GM21717 (cell line): ENCODE results near the gene NKAIN1.

Experiments
- ATAC-seq: cut with Tn5 transposase; IDR thresholded peaks from one replicate; pipeline ENCODE4 v1.9.1; 2021; ENCODE audit warnings: mild to moderate bottlenecking, moderate library complexity; ENCODE audit not compliant: unreplicated experiment

Gene NKAIN1

DNA sequence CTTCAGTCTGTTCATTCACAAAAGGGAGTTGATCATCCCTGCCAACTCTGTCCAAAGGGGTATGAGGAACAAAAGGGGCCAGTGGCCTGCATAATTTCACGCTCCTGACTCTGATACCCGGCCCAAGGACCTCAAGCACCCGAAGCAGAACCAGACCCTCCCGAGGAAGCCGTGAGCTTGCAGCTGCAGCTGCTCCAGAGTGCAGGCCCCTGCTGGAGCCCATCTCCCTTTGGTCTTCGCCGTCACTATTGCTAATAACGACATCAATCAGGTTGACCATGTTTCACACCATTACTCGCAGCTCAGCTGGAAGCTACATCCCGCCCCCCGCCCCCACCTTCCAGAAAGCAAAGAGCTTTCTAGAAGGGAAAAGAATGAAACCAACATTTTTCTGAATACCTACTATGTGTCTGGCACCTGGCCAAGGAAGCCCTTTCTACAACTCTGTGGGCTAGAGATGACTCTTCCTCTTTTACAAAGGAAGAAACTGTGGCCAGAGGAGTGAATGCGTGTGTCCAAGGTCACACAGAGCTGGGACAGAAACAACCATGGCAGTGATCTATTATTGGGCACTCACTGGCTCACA is 5.5 kb downstream of the NKAIN1 start:
- no peak for ATAC-seq

DNA sequence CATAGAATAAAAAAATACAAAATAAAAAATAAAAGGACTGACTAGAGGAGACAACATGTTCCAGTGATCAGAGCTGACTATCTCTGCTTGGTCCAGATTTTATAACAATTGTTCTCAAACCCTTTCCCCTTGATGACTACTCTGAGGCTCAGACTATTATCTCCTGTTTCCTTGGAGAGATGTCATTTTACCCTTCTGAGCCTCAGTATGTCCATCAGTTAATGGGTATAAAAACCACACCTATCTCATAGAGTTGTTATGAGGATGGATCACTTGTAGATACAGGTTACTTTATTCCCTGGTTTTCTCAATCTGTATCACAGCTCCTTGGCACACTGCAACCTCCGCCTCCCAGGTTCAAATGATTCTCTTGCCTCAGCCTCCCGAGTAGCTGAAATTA is 7.0 kb downstream of the NKAIN1 start:
- ATAC-seq, result no peak

DNA sequence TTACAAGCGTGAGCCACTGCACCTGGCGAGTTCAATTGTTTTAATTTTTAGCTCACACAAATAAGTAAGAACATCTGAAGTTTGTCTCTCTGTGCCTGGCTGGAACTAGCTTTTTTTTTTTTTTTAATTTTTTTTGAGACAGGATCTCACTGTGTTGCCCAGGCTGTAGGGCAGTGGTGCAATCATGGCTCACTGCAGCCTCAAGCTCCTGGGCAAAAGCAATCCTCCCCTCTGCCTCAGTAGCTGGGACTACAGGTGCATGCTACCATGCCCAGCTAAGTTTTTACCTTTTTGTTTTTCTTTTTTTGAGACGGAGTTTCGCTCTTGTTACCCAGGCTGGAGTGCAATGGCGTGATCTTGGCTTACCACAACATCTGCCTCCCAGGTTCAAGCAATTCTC is 7.9 kb downstream of the NKAIN1 start:
- no peak for ATAC-seq

DNA sequence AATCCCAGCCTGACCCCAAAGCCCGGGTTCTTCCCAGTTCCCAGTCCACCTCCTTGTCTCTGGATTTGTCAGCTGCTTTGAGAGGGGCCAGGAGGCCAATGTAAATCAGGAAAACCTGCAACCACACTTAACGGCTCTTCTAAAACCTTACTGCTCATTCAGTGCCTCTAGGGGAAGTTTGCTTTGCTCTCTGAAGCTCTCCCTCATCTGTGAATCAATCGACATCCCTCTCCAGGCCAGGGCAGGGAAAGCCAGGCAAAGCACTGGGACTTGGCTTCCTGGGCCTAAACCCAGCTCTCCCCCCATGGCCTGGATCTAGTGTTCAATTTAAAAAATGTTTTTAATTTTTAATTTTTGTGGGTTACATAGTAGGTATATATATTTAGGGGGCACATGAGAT is 9.3 kb downstream of the NKAIN1 start:
- no peak for ATAC-seq

DNA sequence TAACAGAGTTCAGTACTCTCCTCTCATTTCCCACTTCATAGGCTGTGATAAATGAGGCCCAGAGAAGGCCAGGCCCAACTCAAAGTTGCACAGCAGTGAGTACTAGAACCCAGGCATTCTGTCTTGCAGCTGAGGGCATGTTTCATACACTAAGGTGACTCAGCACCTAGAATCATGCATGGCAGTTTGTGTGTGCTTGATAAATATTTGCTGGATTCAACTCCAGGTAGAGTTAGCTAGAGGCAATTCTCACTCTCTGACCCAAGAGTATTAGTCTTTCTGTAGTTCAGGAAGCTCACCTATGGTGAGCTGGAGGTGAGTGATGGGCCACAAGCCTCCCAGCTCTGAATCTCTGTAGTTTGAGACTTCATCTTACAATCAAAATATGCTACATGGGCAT is 10.7 kb downstream of the NKAIN1 start:
- no peak for ATAC-seq

DNA sequence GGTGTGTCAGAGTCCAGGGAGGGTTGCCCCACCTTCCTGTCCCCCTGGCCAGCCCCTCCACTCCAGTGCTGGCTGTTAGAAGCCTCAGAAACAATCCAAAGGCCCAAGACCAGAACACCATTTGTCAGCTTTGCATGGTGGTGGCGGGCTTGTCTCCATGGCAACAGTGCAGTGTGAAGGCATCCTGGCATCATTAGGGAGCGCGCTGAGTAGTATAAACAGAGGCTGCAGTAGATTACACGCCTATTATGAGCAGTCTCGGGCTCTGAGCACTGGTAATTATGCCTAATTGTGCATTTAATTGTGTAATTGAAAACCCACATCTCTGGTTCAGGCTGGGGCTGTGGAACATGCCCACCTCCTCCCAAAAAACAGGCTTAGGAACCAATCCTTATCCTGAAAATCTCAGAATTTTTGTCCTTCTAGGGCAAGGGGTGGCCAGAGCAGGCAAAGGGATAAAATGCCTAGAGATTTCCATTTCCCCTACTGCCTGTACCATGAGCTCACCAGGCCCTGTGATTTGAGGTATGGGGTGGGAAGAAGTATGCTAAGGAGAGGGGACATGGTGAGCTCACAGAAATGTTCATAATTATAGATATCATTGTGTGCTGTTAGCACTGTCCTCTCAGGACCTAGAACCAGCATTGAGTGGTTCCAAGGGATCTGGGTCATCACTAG is 11.7 kb downstream of the NKAIN1 start:
- no peak for ATAC-seq

DNA sequence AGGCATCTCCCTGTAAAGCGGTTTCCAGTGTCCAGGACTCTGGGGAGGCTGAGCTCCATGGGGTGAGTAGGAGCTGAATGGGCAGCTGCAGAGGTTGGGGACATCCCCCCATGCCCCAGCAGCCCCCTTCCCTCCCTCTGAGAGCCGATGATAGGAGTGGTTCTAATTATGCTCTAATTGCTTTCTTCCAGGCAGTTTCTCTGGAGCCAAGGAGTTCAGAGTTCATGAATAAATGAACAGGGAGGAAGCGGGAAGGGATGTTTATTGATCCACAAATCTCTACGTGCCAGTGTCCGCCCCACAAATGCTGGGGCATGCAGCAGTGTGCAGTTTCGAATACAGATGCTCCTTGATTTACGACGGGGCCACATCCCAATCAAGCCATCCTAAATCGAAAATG is 15.6 kb downstream of the NKAIN1 start:
- no peak for ATAC-seq

DNA sequence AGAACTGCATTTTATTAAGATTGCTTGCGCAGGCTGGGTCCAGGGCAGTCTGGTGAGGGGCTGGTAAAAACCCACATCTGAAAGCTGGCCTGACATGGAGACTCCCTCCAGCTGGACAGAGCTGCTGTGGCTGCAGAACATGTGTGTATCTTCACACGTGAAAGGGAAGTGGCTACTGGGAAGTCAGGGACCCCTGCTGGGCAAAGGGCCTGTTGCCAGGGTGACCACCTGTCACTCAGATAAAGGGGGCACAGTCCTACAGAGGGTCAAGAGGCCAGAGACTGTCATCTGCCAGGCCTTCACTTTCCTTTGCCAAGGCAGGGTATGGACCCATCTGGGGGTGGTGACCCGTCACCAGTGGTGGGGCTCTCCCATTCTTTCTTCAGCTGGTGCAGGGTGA is 17.5 kb downstream of the NKAIN1 start:
- no peak for ATAC-seq

DNA sequence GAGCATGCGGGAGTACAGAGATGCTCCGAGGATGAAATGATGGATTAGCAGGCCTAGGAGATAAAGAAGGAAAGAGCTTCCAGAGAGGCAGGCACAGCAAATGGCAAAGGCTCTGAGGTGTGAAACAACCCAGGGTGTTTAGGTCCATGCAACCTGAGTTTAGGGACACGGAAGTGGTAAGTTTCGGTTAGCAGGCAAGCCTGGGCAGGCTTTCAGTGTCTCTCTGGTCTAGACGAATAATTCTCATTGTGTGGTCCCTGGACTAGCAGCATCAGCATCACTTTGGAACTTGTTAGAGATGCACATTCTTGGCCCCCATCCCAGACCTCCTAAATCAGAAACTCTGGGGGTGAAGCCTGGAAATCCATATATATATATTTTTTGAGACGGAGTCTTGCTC is 18.6 kb downstream of the NKAIN1 start:
- ATAC-seq, result no peak

DNA sequence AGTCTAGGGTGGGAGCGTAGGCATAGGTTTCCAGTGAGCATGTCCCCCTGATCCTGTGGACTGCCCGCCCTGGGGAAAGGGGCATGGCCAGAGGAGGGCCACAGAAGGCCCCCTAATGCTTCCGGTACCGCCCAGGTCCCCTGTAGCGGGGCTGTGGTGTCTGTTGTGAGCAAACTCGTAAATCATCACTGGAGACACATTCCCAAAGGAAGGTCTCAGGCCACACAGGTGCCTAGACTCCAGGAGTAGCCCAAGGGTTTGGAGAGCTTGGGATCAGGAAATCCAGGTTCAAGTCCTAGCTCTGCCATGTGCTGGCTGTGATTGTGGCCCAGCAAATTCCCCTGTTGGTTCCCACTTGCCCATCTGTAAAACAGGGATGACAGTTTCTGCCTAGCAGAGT is 20.2 kb downstream of the NKAIN1 start:
- no peak for ATAC-seq

DNA sequence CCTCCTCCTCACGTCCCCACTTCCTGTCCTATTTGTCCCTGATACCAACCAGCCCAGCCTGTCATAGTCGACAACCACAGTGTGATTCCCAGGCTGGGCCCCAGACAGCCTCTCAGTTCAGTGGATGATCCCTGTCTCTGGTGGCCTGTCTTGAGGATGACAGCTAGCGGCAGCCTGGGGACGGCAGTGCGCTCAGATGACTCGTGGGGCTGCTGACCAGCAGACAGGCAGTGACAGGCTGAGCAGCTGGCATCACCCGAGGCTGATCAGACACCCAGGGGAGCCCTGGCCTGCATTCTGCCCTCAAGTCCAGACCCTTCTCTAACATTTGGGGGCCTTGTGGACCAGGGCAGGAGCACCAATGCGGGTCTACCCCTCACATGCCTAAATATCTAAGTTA is 21.0 kb downstream of the NKAIN1 start:
- ATAC-seq, result no peak

DNA sequence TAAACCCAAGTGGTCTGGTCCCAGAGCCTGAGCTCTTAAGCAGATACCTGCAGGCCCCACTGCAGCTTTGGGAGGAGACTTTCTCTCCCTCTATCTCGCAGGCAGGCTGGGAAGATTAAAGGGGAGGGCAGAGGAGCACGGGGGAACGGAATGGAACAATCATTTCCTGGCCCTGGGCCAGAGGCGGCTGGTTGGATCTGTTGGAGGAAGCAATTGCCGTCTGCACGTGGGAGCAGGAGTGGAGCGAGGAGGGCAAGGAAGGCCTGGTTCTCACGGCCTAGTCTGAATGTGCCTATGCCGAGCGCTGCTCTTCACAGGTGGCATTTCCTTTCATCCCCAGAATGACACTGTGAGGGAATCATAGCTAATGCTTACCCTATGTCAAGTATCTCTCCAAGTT is 23.7 kb downstream of the NKAIN1 start:
- ATAC-seq, result no peak

DNA sequence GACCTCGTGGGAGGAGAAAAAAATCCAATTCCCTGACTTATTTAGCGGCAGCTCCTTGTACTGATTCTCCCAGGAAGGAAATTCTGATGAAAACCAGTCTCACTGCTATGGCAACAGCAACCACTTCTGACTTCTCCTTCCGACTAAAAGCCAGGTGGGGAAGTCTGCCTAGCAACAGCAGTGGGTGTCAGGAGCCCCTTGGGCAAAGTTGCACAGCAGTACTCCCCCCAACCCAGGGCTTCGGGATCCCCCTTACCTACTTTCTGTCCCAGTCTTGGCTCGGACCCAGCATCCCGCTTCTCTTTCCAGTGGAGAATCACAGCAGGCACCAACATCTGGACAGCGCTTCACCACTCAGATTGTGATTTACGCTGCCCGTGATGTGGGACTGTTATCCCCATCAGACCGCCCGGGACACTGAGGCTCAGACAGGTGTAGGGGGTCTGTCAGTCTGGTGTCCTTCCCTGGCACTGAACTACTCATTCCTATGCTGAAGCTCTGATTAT is 24.6 kb downstream of the NKAIN1 start:
- ATAC-seq, result no peak

DNA sequence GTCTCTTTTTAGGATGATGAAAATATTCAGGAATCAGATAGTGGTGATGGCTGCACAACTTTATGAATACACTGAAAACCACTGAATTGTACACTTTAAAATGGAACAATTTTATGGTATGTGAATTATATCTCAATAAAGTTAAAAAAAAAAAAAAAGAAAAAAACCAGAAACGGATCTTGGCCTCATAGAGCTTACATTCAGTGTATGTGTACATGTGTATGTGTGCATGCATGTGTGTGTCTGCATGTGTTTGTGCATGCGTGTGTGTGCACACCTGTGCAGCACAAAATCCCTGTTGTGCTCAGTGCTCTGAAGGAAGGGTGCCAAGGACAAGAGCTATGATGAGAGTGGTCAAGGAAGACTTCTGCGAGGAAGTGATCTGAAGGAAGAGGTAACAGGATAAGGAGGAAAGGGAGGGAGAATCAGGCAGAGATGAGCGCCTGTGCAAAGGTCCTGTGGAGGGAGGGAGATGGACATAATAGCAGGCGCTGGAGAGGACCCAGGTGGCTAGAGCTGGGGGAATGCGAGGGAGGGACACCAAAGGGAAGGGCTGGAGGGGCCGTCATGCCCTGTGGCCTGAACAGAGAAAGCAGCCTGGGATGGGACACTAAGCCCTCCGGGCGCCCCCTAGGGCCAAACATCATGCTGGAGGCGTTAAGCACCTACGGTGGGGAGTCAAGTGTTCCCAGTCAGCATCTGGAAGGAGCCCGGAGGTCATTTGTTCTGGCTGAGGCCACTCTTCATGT is 25.2 kb downstream of the NKAIN1 start:
- ATAC-seq, result no peak

DNA sequence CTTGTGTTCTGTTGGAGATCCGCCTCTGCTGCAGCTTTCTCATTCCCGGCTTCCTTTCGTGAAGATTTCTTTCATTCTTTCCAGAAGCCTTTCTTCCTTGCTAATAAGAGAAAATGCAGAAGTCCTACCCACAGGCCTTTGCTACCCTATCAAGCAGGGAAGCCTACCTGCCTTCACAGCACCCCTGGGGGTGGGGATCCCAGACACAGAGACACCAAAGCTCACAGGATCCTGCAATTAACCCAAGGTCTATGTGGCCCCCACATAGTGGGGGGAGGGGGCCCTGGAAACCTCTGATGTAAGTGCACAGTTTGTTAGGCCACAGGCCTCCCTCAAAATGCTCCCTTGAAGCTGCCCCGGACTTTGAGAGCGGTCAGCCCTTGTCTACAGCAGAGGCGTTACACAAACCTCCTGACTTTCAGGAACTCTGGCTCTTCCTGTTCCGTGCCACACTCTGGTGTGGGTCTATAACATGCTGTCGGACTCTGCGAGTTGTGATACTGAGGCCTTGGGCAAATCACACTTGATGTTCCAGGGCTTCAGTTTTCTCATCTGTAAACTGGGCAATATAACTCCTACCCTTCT is 31.2 kb downstream of the NKAIN1 start:
- no peak for ATAC-seq

DNA sequence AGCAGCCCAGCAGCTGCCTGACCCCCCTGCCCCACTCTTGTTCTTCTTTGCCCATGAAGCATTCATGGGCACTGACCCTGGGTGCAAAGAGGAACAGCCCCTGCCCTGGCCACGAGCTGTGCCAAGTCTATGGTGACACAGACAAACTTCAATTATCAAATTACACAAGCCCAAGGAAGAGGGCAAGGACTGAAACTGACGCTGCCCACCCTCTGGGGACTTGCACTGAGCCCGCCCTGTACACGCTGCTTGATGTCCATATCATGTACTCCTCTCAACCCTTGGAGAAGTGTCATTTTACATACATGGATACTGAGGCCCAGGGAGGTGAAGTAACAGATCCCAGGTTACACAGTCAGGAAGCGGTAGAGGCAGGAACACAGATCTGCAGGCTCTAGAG is 32.1 kb downstream of the NKAIN1 start:
- no peak for ATAC-seq

DNA sequence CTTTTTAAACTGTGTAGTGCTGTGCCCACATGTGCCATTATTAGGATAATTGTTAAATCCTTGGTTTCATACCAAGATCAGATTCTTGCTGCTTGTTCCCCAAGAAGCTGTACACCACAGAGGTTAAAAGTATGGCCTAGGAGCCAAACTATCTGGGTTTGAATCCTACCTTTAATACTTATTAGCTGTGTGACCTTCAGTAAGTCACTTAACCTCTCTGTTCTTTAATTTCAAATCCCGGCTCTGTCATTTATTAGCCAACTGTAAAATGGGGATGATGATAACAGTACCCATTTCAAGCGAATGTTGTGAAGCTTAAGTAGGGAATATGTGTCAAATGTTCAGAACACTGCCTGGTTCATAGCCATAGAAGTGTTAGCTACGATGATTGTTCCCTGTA is 32.6 kb downstream of the NKAIN1 start:
- no peak for ATAC-seq

DNA sequence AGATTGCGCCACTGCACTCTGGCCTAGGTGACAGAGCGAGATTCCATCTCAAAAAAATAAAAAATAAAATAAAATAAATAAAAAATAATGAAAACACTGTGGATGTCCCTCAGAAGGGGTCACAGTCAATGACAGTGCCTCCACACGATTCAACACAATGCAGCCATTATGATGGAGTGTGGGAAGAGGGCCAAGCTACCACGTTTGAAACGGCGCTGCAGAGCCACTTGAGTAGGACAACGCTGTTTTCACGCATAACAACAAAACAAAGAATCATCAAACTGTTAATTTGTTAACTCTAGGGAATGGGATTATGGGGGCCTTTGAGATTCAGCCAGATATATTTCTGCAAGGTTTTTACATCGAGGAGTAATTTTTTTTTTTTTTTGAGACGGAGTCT is 36.5 kb downstream of the NKAIN1 start:
- ATAC-seq, result no peak

DNA sequence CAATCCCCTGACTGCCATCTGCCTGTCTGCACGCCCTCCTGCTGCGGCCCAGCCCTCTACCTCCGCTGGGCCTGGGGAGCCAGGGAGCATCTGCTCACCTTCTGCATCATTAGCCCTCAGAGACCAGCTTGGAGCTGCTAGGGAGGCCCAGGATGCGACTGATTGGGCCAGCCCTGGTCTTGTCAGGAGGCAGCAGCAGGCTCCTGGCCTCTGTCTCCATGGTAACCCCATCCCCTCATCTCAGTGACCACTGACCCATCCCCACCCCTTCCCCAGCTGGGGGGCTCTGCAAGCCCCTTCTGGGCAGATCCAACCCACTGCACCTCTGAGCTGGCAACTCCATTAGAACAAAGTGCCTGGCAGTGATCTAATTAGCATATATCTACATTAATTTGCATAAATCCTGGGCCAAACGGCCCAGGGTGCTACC is 37.7 kb downstream of the NKAIN1 start:
- ATAC-seq, result no peak

DNA sequence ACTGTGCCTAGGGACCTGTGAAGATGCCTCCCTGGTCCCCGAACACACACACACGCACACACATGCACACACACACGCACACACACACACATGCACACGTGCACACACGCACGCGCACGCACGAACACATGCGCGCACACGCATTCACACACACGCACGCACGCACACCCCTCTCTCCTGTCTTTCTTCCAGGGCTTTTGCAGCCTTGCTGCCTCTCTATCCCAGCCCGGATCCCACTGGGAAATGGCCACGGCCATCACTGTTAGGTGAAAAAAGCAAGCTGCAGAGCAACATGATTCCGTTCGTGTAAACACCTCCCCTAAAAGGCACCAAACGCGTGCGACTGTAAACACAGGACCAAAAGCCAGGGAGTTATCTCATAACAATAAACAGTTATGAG is 39.7 kb downstream of the NKAIN1 start:
- no peak for ATAC-seq

DNA sequence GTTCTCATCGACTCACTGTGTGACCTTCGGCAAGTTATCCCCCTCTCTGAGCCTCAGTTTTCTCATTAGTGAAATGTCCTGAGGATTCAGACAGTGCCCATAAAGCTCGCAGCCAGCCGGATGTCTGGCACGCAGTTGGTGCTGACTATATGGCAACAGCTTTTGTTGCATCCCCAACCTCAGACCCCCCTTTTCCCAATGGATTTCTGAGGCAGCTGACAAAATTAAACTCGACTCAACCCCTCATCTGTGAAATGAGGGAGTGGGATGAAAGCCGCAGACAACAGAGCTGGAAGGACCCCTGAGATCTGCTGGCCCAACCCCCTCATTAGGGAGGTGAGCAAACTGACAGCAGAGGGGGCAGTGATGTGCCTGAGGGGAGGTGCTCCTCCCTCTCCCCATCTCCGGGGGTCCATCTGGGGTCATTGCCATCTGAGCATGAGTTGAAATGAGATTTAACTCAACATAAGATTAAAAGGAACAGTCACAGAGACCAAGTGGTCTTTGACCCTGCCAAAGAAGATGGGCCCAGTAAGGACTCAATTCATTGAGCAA is 40.4 kb downstream of the NKAIN1 start:
- no peak for ATAC-seq

DNA sequence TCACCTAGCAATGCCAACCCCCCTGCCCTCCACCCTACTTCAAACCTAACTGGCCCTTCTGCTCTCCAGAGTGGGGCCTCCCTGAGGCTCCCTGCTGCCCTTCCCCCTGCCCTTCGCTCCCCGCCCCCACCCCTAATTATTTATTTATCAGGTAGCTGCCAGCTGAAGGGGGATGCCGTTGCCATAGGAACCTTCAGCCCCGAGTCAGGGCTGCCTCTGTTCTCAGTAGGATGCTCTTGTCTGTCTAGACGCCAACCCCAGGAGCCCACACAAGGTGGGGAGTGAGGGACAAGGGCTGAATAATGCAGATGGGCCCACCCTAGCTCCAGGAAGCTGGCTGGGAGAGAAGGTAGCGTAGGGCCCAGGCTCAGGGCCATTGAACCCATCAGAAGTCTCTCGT is 41.1 kb downstream of the NKAIN1 start:
- ATAC-seq, result no peak
